HCT116 (cell line): Measurements from ENCODE around the gene STX19. TPM values are rescaled to one million over a fixed set of nuclear protein-coding genes. Genes with fewer than 3 reads are reported as not detected.

ENCODE experiments used
- ATAC-seq: fragments of 200-7000 bp; cut with Tn5 transposase; 2 replicates; pipeline ENCODE4 v1.9.1; 2020; ENCODE audit warnings: mild to moderate bottlenecking, moderate library complexity
- Bru-seq: library from RNA; stranded (reverse); fragments of 400-500 nt; gene quantifications from one replicate; lab custom pipeline; 2021; lab: Mats Ljungman, UMichigan
- BruChase-seq, 2 experiments: library from RNA; stranded (reverse); fragments of 400-500 nt; gene quantifications; one replicate each; lab custom pipeline; 2021; lab: Mats Ljungman, UMichigan
- BruUV-seq: library from RNA; stranded (reverse); fragments of 400-500 nt; replicated peaks from 2 replicates; lab custom pipeline; 2021; lab: Mats Ljungman, UMichigan
- CTCF ChIA-PET: fragments of 300-600 bp; sonication (Branson Sonifier 250); formaldehyde crosslinking; loops from one replicate; lab custom pipeline; 2021; ENCODE audit warnings: antibody characterized with exemption; lab: Charles Lee
- POLR2A ChIA-PET: fragments of 300-600, 350-600 bp; sonication (Branson Sonifier 250); formaldehyde crosslinking; loops from one replicate; lab custom pipeline; 2021; ENCODE audit warnings: antibody characterized with exemption; lab: Charles Lee
- RAD21 ChIA-PET, 2 experiments: fragments of 300-600 bp; sonication (Branson Sonifier 250); formaldehyde crosslinking; loops; one replicate each; lab custom pipeline; 2023; ENCODE audit warnings: low total read pairs in 2 of 2; ENCODE audit not compliant: uncharacterized antibody in 2 of 2, unreplicated experiment in 2 of 2, low non-redundant PET in 1 of 2; lab: Charles Lee
- DNase-seq: peaks from one replicate; pipeline ENCODE4 v3.0.0-alpha.2; 2010; ENCODE audit warnings: low read depth, low spot score
- H2AFZ ChIP-seq: fragments of 200-600 bp; shearing (Covaris generic), sonication (generic); 2 replicates; pipeline ENCODE4 v1.6.1; 2017; ENCODE audit warnings: low read depth, mixed run types, mixed read lengths, antibody characterized with exemption, low read length; ENCODE audit not compliant: poor library complexity, severe bottlenecking
- H3K27ac ChIP-seq: 2 replicates; pipeline ENCODE4 v1.5.1; 2012; ENCODE audit warnings: low read depth, low read length
- H3K27me3 ChIP-seq: fragments of 200-600 bp; sonication (generic); 2 replicates; pipeline ENCODE4 v1.6.1; 2016; ENCODE audit warnings: mixed run types, low read length, mixed read lengths; ENCODE audit not compliant: insufficient read depth
- H3K36me3 ChIP-seq, 2 experiments: fragments of 200-500 bp in 1 of 2; fragments of 200-600 bp in 1 of 2; sonication (Bioruptor generic) in 1 of 2; sonication (generic) in 1 of 2; 2 replicates each; pipeline versions ENCODE4 v1.5.1 to v1.6.1; 2014 to 2016; ENCODE audit warnings: low read length in 2 of 2, inconsistent platforms in 1 of 2, mixed read lengths in 1 of 2, mixed run types in 1 of 2; ENCODE audit not compliant: insufficient read depth in 2 of 2, control insufficient read depth in 1 of 2
- H3K4me1 ChIP-seq, 2 experiments: fragments of 200-600 bp in 1 of 2; sonication (generic) in 1 of 2; 2 replicates each; pipeline versions ENCODE4 v1.5.1 to v1.6.1; 2012 to 2017; ENCODE audit warnings: low read length in 2 of 2, inconsistent platforms in 1 of 2, mild to moderate bottlenecking in 1 of 2, mixed read lengths in 1 of 2, mixed run types in 1 of 2, moderate library complexity in 1 of 2; ENCODE audit not compliant: insufficient read depth in 2 of 2, control insufficient read depth in 1 of 2
- H3K4me2 ChIP-seq: fragments of 200-600 bp; sonication (generic); 2 replicates; pipeline ENCODE4 v1.6.1; 2017; ENCODE audit warnings: mixed run types, low read length, mixed read lengths
- H3K4me3 ChIP-seq, 2 experiments: fragments of 200-600 bp in 1 of 2; sonication (generic) in 1 of 2; replicated peaks in 1 of 2; 2 replicates each; pipeline ENCODE4 v1.5.1; 2011 to 2016; ENCODE audit warnings: low read length in 2 of 2, control low read depth in 1 of 2, low read depth in 1 of 2, mild to moderate bottlenecking in 1 of 2, mixed read lengths in 1 of 2, mixed run types in 1 of 2
- H3K79me2 ChIP-seq: fragments of 200-600 bp; sonication (generic); 2 replicates; pipeline ENCODE4 v1.6.1; 2017; ENCODE audit warnings: mild to moderate bottlenecking, mixed run types, low read length, moderate library complexity, mixed read lengths; ENCODE audit not compliant: insufficient read depth
- H3K9ac ChIP-seq: fragments of 200-600 bp; sonication (generic); 2 replicates; pipeline ENCODE4 v1.6.1; 2016; ENCODE audit warnings: low read length, mixed read lengths
- H3K9me2 ChIP-seq: fragments of 200-600 bp; sonication (generic), shearing (Covaris generic); 2 replicates; pipeline ENCODE4 v1.6.1; 2017; ENCODE audit warnings: mixed run types, mild to moderate bottlenecking, moderate library complexity; ENCODE audit not compliant: insufficient read depth
- H3K9me3 ChIP-seq, 2 experiments: fragments of 200-500 bp in 1 of 2; fragments of 200-600 bp in 1 of 2; sonication (Bioruptor generic) in 1 of 2; sonication (generic) in 1 of 2; 2 replicates each; pipeline ENCODE4 v1.6.1; 2014 to 2017; ENCODE audit warnings: low read length in 2 of 2, mixed read lengths in 2 of 2, inconsistent platforms in 1 of 2, low read depth in 1 of 2, mild to moderate bottlenecking in 1 of 2, mixed run types in 1 of 2, moderate library complexity in 1 of 2; ENCODE audit not compliant: control insufficient read depth in 1 of 2, insufficient read depth in 1 of 2
- H4K20me1 ChIP-seq: fragments of 200-600 bp; sonication (generic), shearing (Covaris generic); 2 replicates; pipeline ENCODE4 v1.6.1; 2017; ENCODE audit warnings: mixed run types, mild to moderate bottlenecking, moderate library complexity; ENCODE audit not compliant: insufficient read depth
- CBX3 ChIP-seq: IDR thresholded peaks from 2 replicates; pipeline ENCODE4 v1.6.1; 2012; ENCODE audit warnings: low read depth
- JUND ChIP-seq: IDR thresholded peaks from 2 replicates; pipeline ENCODE4 v1.6.1; 2012
- SP1 ChIP-seq: IDR thresholded peaks from 2 replicates; pipeline ENCODE4 v1.6.1; 2012; ENCODE audit warnings: low read depth
- ZBTB33 ChIP-seq: IDR thresholded peaks from 2 replicates; pipeline ENCODE4 v1.6.1; 2011; ENCODE audit warnings: mild to moderate bottlenecking, low read length, moderate library complexity; ENCODE audit not compliant: insufficient replicate concordance; ENCODE audit errors: extremely low read depth
- intact Hi-C: fragments of 100-400 bp; cut with micrococcal nuclease; formaldehyde crosslinking; loops from 2 replicates; pipeline ENCODE4 v1.10.0; 2022
- long read RNA-seq: library from polyadenylated mRNA; unstranded; transcript quantifications from one replicate; pipeline ENCODE4 v2.0.0, GENCODE V29; 2021; ENCODE audit not compliant: unreplicated experiment
- polyA plus RNA-seq: library from polyadenylated mRNA; unstranded; fragments of >200 nt; gene quantifications from 2 replicates; pipeline ENCODE4 v1.2.1, GENCODE V29; 2012; ENCODE audit warnings: missing spikeins
- total RNA-seq: library from RNA; stranded (reverse); gene quantifications from one replicate; pipeline ENCODE4 v1.2.1, GENCODE V29; 2021; ENCODE audit not compliant: unreplicated experiment

STX19 gene, protein sequence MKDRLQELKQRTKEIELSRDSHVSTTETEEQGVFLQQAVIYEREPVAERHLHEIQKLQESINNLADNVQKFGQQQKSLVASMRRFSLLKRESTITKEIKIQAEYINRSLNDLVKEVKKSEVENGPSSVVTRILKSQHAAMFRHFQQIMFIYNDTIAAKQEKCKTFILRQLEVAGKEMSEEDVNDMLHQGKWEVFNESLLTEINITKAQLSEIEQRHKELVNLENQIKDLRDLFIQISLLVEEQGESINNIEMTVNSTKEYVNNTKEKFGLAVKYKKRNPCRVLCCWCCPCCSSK
- not detected for total RNA-seq
- 0.05 TPM in 1 of 2 replicates, not detected in the other for polyA plus RNA-seq
- percentile 19 among the genes with signal in this experiment for Bru-seq, nascent RNA
- BruChase-seq, experiment 1, labeled RNA remaining after a 6-hour chase, result percentile 24 among the genes with signal in this experiment
- BruChase-seq, experiment 2, labeled RNA remaining after a 2-hour chase, result percentile 25 among the genes with signal in this experiment
- long read RNA-seq, result 0 reads

DNA sequence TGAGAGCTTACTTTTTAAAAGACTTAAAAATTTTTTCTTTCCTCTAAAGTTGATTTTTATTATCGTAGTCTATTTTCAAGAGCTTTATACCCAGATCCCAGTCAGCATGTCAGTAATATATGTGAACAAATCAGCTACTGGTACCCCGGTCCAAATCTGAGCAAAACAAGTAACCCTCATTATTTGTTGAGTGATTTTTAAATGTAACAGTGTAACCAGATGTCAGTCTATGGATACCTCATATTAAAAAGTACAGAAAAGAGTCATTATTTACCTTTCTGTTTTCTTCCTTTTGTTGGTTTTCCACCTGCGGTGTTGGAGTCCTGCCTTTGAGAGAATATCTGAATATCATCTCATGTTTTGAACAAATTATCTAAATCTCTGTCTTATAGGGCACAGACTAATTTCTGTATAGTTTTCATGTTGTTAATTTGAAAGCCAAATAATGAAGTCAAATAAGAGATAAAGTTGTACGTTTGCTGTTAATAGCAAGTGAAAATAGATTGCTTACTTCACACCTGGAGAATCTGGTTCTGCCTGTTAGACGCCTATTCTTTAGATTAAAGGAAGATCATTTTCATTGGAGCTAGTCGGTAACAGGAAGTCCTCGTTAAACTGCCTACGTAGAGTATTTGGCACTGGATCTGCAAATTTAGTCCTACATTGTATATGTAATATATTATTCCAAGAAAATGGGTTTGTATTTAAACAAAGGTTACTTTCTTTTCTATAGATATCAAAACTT lies at the start of gene STX19:
TSS of gene STX19 (minus strand) at position 505 of the 745 bp plus-strand sequence. CDS start 13,328 bp downstream, outside the sequence.
- no peak for ATAC-seq
- H2AFZ ChIP-seq, result no peak within 1 kb of the TSS

More for the DNA sequence above, at the start of gene STX19:
- Histone ChIP-seq H3K9me3 (no peaks in the 10 kb centered on the region), H3K9ac (no peak within 1 kb of the TSS), H3K4me3 (no peak within 1 kb of the TSS), H3K4me2 (peak within 1 kb of the TSS; percentile 34), H3K27ac (no peak within 1 kb of the TSS), H3K36me3 (no peaks in the 10 kb centered on the region), H3K9me2 (no peaks in the 10 kb centered on the region), H4K20me1 (no peaks in the 10 kb centered on the region), H3K4me1 (peaks cover 6% of the 10 kb centered on the region in 2 experiments), H3K27me3 (no peaks in the 10 kb centered on the region), H3K79me2 (no peaks in the 10 kb centered on the region)
- RAD21 ChIA-PET, result no interaction called here
- POLR2A ChIA-PET, result interaction anchor here (1.3 kb wide), 1 partner anchor 35 kb away, joined by 10 read pairs; the partner anchor contains the start of genes DHFR2 and NSUN3
- no TSS peak for BruUV-seq
- intact Hi-C loops, result no loop called here
- CTCF ChIA-PET, result interaction anchor here (1.3 to 1.9 kb wide), 2 partner anchors 9 to 41 kb away, joined by 6 read pairs; no protein-coding TSS in a partner anchor
- TF ChIP-seq JUND (no peak), SP1 (peak; percentile 16; the same call in 1 of the 2 replicates), CBX3 (no peak), ZBTB33 (no peak)
- peak; percentile 2 for DNase-seq
